HG02938 (cell line): ENCODE data around the gene ZNF808.
A peak's percentile ranks its signal among the peaks of the same experiment; 100 is the strongest.
"Not testable (repeated sequence)": the region's sequence is repeated elsewhere in the genome, so short reads cannot be mapped to it uniquely, and the experiment has no call there.

Experiments used
- ATAC-seq: cut with Tn5 transposase; IDR thresholded peaks from one replicate; pipeline ENCODE4 v1.9.1; 2021; ENCODE audit warnings: mild to moderate bottlenecking, moderate library complexity; ENCODE audit not compliant: unreplicated experiment

The ZNF808 gene

DNA sequence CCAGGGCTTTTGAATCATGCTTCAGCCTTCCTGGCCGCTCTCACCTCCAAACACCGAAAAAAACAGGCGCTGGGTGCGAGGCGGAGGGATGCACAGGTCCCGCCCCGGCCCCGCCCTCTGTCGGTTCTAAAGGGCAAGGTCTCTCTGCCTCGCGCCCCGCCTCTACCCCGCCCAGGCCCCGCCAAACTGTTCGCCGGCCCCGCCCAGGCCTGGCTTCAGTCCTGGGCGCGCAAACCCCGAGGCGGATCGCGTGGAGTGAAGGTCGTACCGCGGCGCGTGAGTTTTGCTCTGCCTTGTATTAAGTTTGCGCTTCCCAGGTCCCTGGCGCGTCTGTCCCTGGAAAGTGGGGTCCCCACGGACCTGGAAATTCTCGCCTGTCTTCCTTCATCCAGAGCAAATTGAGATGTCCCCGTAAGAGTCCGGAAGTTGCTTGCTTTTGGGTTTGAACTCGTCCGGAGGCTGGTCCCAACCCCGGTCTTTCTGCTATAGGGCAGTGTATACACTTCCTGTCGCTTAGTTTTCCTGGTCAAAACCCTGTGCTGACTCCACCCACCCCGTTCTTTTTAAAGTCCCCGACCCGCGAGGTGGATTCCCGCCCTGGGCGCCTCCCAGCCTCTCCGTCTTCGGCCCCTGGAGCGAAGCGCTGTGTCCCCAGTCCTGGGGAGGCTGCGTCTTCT is 8.4 kb downstream of the ZNF808 start:
- ATAC-seq: peak; percentile 68

DNA sequence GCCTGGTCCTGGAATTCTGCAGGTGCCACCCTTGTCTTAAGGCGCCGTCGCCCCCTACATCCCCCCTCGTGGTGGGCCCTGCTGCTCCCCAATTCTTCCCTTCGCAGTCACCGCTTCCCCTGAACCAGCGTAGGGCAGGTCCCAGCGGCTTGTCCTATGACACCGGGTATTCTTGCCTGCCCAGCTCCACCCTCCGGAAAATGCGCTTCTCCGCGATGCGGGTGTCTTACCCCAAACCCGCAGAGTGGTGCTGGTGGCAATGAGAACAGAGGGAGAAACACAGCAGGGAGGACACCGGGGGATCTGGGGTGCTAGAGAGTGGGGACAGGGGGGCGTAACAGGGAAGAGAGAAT is 9.0 kb downstream of the ZNF808 start:
- peak; percentile 19 for ATAC-seq

DNA sequence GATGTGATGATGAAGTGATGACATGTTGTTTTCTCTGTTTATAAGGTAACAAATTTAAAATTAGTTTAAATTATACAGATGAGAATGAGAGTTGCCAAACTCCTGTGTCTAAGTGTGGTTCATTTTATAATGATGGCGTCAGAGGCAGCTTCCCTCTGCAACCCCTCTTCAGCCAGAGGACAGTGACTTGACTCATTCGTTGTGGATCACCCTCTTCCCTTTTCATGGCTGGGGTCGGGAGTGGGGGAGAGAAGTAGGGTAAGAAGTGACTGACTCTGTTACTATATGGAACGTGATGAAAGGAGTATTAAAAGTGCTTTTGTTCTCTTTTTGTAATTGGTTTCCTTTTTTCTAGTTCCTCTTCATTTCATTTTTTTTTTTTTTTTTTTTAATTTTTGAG is 11.3 kb downstream of the ZNF808 start:
- ATAC-seq: not testable (repeated sequence)

DNA sequence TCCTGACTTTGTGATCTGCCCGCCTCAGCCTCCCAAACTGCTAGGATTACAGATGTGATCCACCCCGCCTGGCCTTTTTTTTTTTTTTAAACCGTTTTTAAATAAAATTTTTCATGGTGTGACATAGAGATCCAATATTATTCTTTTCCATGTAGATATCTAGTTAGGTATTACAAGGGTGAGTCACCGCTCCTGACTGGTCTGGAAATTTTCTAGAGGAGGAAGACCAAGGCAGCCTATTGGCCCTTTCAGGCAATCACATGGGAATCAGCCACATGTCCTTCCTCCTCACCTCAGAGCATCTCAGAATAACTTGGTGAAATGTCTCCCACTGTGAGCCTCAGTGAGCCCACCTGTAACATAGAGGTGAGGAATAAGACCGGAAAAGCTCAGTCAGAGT is 13.7 kb downstream of the ZNF808 start:
- ATAC-seq: not testable (repeated sequence)

DNA sequence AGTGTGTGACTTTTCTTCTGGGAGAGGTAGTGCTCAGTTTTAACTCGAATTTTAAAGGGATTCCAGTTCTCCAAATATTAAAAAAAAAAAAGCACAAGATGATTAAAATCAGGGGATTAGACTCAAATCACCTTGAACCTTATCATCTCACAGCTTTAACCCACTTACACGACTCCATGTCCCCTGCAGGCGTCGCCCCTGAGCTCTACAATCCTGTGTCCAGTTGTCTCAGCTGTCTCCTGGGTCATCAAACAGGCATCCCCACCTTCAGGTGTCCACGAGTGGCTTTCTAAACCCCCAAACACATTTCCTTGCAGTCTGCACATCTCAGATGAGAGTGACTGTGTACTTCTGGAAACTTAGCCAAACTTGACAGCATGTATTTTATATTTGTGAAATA is 14.1 kb downstream of the ZNF808 start:
- no peak for ATAC-seq

- ATAC-seq: not testable (repeated sequence)
These were observed 15.1 kb downstream of the ZNF808 start for GRCh38 chr19:52542541-52542940.

- no peak for ATAC-seq
These were observed 15.7 kb downstream of the ZNF808 start for GRCh38 chr19:52542984-52543664.

GRCh38 chr19:52554216-52554971 is 26.9 kb downstream of the ZNF808 start:
- no peak for ATAC-seq

DNA sequence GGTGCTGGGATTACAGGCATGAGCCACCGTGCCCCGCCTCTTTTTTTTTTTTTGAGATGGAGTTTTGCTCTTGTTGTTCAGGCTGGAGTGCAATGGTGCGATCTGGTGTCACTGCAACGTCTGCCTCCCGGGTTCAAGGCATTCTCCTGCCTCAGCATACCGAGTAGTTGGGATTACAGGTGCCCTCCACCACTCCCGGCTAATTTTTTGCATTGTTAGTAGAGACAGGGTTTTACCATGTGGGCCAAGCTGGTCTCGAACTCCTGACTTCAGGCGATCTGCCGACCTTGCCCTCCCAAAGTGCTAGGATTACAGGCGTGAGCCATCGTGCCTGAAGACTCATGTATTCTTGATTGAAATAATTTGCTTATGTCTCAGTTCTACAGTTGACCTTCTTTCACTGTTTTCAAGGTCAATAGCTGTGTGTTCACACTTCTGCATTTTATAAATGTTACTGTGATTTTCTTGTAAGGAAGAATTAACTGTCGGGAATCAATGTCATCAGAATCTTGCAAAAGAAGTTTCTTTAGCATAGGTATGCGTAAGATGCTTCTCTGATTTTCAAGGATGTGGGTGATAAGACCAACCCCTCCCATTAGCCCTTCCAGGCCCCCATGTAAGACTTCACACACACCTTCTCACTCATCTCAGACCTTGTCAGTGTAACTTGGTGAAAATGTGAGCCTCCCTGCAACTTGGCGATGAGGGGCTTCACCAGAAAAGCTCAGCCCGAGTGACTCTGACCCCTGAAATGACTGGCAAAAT is 29.9 kb downstream of the ZNF808 start:
- no peak for ATAC-seq

GRCh38 chr19:52558732-52559445 is 31.4 kb downstream of the ZNF808 start:
- ATAC-seq: not testable (repeated sequence)

- not testable (repeated sequence) for ATAC-seq
These were observed 34.1 kb downstream of the ZNF808 start for GRCh38 chr19:52561611-52562010.

DNA sequence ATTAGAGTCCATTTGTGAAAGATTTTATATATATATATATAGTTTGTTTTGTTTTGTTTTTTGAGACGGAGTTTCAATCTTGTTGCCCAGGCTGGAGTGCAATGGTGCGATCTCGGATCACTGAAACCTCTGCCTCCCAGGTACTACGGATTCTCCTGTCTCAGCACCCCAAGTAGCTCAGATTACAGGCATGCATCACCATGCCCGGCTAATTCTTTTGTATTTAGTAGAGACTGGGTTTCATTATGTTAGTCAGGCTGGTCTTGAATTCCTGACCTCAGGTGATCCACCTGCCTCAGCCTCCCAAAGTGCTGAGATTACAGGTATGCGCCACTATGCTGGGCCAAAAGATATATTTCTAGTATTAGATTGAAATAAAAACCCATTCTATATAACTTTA is 38.7 kb downstream of the ZNF808 start:
- no peak for ATAC-seq

- no peak for ATAC-seq
These were observed 39.1 kb downstream of the ZNF808 start for GRCh38 chr19:52566588-52566987.

GRCh38 chr19:52567921-52568320 is 40.5 kb downstream of the ZNF808 start:
- no peak for ATAC-seq

GRCh38 chr19:52569638-52569999 is 42.2 kb downstream of the ZNF808 start:
- ATAC-seq: not testable (repeated sequence)

- peak; percentile 91 for ATAC-seq
These were observed 42.8 kb downstream of the ZNF808 start, which contains the start of gene ZNF701 for GRCh38 chr19:52570000-52570861. ZNF701 (plus strand) TSS chr19:52570287; CDS start chr19:52574148, 3,861 bp downstream.

DNA sequence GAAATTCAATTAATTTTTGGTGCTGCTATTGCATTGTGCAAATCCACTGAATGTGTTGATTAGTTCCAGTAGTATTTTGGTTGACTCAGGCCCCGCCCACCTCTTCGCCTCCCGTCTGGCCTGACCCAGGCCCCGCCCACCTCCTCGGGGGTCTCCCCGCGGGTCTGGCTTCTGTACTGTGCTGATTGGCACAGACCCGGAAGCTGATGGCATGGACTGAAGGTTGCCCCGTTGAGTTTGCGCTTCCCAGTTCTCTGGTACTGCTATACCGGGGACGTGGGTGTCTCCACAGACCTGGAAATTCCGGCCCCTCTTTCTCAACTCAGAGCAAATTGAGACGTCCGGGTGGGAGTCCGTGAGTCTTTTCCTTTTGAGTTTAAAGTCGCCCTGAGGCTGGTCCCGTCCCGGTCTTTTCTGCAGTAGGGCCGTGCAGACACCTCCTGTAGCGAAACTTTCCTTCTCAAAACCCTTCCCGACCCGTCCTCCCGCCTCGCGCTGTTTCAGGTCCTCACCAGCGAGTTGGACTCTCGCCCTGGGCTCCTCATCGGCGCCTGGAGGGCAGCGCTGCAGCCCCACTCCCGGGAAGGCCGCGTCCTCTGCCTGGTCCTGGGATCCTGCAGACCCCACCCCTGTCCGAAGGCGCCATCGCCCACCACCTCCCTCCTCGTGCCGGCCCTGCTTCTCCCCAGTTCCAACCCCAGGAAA is 57.4 kb downstream of the ZNF808 start:
- no peak for ATAC-seq

DNA sequence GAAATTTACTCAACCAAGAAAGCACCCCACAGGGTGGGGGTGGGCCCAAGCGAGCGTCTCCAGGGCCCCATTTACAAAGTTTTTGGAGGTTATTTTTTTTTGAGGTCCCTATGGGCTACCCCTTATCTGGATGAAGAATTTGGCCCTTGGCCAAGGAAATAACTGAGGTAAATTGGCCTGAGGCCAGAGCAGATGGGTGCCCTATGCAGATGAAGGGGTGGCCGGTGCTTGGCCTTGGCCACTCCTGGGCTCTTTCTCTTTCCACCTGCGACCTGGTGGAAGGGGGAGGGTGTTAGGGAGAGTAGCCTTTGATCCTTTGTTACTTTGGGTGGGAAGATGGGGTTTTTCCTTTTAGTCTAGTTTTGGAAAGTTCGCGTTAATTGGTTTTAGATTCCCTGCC is 58.1 kb downstream of the ZNF808 start:
- ATAC-seq: no peak

DNA sequence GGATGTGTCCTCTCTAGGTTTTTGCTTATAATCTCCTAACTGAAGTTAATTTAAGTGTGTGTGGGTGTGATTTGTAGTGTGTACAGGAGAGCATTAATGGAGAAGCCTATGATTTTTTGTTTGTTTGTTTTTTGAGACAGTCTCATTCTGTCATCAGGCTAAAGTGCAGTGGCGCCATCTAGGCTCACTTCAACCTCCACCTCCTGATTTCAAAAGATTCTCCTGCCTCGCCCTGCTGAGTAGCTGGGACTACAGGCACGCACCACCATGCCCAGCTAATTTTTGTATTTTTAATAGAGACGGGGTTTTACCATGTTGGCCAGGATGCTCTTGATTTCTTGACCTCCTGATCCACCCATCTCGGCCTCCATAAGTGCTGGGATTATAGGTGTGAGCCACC is 63.3 kb downstream of the ZNF808 start:
- ATAC-seq: no peak
